ENCODE results near the gene NLRP5.

NLRP5 gene

DNA sequence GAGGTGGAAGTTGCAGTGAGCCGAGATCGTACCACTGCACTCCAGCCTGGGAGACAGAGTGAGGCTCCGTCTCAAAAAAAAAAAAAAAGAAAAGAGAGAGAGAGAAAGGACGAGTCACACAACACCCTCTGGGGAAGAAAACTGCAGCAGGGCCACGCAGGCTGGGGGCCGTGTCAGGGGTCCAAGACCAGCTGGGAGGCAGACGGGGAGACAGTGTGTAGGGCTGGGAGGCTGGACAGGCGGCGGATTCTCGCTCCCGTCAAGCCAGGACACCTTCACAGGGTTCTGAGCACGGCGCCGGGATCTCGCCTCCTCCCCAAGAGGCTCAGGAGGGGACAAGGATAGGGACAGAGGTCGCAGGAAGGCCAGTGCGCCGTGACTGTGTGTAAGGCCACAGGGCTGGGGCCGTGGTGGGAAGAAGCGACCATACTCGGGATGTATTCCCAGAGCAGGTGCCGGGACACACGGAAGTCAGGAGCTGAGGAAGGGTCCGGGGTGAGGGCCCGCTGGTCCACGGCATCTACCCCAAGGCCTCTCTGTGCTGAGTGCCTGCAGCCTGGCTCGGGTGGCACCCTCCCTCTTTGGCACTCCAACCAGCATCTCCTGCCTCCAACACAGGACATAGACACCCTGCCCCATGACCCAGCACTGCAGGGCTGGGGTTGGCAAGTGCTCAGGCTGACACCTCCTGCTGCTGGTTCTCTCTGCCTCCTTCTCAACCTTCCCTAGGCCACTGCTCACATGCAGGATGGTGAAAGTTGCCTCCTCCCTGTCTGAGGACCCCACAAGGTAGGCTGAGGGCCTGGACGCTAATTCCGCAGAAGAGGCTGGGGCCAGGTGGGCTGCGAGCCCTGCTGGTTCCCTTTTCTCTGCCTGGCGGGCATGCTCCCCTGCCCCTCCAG lies 113.3 kb downstream of the NLRP5 start:
- H3K9me2 ChIP-seq (replicated peaks; ENCODE audit: insufficient read depth, low read length), result no peaks in the 10 kb centered on the region
- TF ChIP-seq EZH2phosphoT487 (conservative IDR thresholded peaks at IDR 0.05; ENCODE audit: low read length), result no peak
- TF ChIP-seq, protein P1, sequence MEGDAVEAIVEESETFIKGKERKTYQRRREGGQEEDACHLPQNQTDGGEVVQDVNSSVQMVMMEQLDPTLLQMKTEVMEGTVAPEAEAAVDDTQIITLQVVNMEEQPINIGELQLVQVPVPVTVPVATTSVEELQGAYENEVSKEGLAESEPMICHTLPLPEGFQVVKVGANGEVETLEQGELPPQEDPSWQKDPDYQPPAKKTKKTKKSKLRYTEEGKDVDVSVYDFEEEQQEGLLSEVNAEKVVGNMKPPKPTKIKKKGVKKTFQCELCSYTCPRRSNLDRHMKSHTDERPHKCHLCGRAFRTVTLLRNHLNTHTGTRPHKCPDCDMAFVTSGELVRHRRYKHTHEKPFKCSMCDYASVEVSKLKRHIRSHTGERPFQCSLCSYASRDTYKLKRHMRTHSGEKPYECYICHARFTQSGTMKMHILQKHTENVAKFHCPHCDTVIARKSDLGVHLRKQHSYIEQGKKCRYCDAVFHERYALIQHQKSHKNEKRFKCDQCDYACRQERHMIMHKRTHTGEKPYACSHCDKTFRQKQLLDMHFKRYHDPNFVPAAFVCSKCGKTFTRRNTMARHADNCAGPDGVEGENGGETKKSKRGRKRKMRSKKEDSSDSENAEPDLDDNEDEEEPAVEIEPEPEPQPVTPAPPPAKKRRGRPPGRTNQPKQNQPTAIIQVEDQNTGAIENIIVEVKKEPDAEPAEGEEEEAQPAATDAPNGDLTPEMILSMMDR (IDR thresholded peaks at IDR 0.05; ENCODE audit: insufficient read depth, low read length, poor library complexity, severe bottlenecking), result no peak
- peaks cover 3% of the 10 kb centered on the region; the same call in 1 of the 2 replicates for H4K20me1 ChIP-seq (ENCODE audit: low read depth, low read length)
- no peak overlapping the region for H2AFZ ChIP-seq (ENCODE audit: low read depth, low read length, severe bottlenecking)
- H3F3A ChIP-seq (ENCODE audit: insufficient read depth), result no peaks in the 10 kb centered on the region
- no peak overlapping the region for H3K9ac ChIP-seq (ENCODE audit: low read length)
- H3K36me3 ChIP-seq (ENCODE audit: low read length), result no peaks in the 10 kb centered on the region
- no peak overlapping the region for H3K27ac ChIP-seq (ENCODE audit: low read depth, low read length)
- no peaks in the 10 kb centered on the region for H3K9me3 ChIP-seq (ENCODE audit: insufficient read depth, low read length)
- no peaks in the 10 kb centered on the region for H3K27me3 ChIP-seq (ENCODE audit: low read length)
- H3K79me2 ChIP-seq (ENCODE audit: insufficient read depth, low read length), result peaks cover 29% of the 10 kb centered on the region
- H3K4me3 ChIP-seq (ENCODE audit: insufficient read depth, low read length, poor library complexity, severe bottlenecking), result no peak overlapping the region
- no peak overlapping the region for H3K4me2 ChIP-seq (ENCODE audit: low read depth, low read length, poor library complexity, severe bottlenecking)

DNA sequence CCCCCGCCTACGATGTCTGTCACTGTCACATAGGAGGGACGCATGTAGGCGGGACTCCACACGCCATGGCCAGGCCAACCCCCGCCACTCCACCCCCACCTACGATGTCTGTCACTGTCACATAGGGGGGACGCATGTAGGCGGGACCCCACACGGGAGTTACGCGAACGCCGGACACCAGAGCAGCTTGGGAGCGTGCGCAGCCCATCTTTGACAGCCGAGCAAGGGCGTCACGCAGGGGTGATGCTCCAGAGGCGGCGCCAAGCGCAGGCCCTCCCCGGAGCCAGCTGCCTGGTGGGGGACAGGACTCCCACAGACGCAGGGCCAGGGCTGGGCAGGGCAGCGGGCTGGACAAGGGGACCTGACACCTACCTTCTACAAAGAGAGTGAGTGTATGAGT lies 114.5 kb downstream of the NLRP5 start:
- Histone ChIP-seq H3K4me3 (ENCODE audit: insufficient read depth, low read length, poor library complexity, severe bottlenecking) (no peak overlapping the region), H2AFZ (ENCODE audit: low read depth, low read length, severe bottlenecking) (no peak overlapping the region), H3K9ac (ENCODE audit: low read length) (no peak overlapping the region), H3K79me2 (ENCODE audit: insufficient read depth, low read length) (peaks cover 40% of the 10 kb centered on the region), H3F3A (ENCODE audit: insufficient read depth) (no peaks in the 10 kb centered on the region), H3K9me3 (ENCODE audit: insufficient read depth, low read length) (no peaks in the 10 kb centered on the region), H3K9me2 (replicated peaks; ENCODE audit: insufficient read depth, low read length) (no peaks in the 10 kb centered on the region), H3K4me2 (ENCODE audit: low read depth, low read length, poor library complexity, severe bottlenecking) (no peak overlapping the region), H3K36me3 (ENCODE audit: low read length) (no peaks in the 10 kb centered on the region), H4K20me1 (ENCODE audit: low read depth, low read length) (peaks cover 6% of the 10 kb centered on the region; the same call in 1 of the 2 replicates), H3K27ac (ENCODE audit: low read depth, low read length) (no peak overlapping the region), H3K27me3 (ENCODE audit: low read length) (no peaks in the 10 kb centered on the region)
- TF ChIP-seq, protein P1 (IDR thresholded peaks at IDR 0.05; ENCODE audit: insufficient read depth, low read length, poor library complexity, severe bottlenecking), result no peak
- no peak for TF ChIP-seq EZH2phosphoT487 (conservative IDR thresholded peaks at IDR 0.05; ENCODE audit: low read length)

DNA sequence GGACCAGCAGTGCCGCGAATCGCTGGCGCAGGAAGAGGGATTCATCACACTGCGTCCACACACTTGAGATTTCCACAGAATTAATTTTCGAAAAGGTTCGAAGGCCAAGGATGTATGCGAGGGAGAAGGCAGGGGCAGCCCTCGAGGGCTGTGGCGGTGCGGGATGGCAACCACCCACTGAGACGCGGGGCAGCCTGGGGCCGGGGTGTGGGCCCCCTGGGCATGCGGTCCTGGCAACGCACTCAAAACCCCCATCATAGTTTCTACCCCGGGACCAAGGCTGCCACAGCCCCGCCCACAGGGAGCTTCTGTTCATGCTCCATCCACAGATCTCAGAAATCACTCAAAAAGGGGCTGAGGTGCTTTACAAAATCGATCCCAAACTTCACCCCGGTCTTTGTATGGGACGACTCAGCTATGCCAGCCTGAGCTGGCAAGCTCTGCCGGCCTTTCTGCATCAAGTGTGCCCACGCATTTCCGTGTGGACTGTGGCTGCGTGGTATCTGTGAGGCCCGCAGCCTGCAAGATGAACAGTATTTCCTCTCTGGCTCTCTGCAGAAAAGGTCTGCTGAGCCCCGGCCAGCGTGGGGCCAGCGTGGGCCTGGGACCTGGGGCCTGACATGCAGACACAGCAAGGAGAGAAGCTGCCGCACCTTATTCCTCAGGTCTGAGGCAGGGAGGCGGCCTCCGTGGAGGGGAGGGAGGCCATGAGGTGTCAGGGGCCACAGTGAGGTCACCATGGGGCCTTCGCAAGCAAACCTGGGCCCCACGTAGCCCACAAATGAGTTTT lies 115.4 kb downstream of the NLRP5 start:
- no peaks in the 10 kb centered on the region for H3K36me3 ChIP-seq (ENCODE audit: low read length)
- peaks cover 6% of the 10 kb centered on the region; the same call in 1 of the 2 replicates for H4K20me1 ChIP-seq (ENCODE audit: low read depth, low read length)
- H3K79me2 ChIP-seq (ENCODE audit: insufficient read depth, low read length), result peaks cover 48% of the 10 kb centered on the region
- H3K9me3 ChIP-seq (ENCODE audit: insufficient read depth, low read length), result no peaks in the 10 kb centered on the region
- no peak overlapping the region for H2AFZ ChIP-seq (ENCODE audit: low read depth, low read length, severe bottlenecking)
- TF ChIP-seq, protein P1 (IDR thresholded peaks at IDR 0.05; ENCODE audit: insufficient read depth, low read length, poor library complexity, severe bottlenecking), result no peak
- TF ChIP-seq EZH2phosphoT487 (conservative IDR thresholded peaks at IDR 0.05; ENCODE audit: low read length), result no peak
- H3K4me2 ChIP-seq (ENCODE audit: low read depth, low read length, poor library complexity, severe bottlenecking), result no peak overlapping the region
- H3K27ac ChIP-seq (ENCODE audit: low read depth, low read length), result no peak overlapping the region
- no peaks in the 10 kb centered on the region for H3K9me2 ChIP-seq (replicated peaks; ENCODE audit: insufficient read depth, low read length)
- no peaks in the 10 kb centered on the region for H3F3A ChIP-seq (ENCODE audit: insufficient read depth)
- H3K4me3 ChIP-seq (ENCODE audit: insufficient read depth, low read length, poor library complexity, severe bottlenecking), result no peak overlapping the region
- no peaks in the 10 kb centered on the region for H3K27me3 ChIP-seq (ENCODE audit: low read length)
- no peak overlapping the region for H3K9ac ChIP-seq (ENCODE audit: low read length)

Data from SU-DHL-6 (cell line).